ENCODE data around the gene CD47. TPM values are rescaled to one million over a fixed set of nuclear protein-coding genes. Genes with fewer than 3 reads are reported as not detected.

Gene CD47
- total RNA-seq, 2 experiments from 2014 or later = 88.7 to 91.6 TPM

DNA sequence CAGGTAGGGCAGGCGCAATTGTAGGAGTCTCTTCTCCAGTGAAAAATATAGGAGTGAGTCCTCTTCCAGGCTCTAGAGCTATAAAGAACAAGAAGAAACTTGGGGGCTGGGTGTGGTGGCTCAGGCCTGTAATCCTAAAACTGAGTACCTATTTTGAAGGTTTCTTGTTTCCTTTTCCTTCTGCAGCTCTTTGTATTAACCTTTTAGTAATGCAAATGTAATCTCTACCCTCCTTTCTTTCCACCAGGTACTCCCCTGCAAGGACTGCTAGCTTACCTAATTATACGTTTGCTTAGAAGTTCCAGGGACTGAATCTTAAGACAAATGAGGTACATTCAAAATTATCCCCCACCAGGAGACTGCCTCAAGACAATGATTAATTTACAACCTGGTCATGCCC lies 75.9 kb downstream of the CD47 start:
- ChIA-PET CTCF (interaction anchor here (0.8 kb wide), 2 partner anchors 15 to 475 kb away, joined by 3 read pairs; no protein-coding TSS in a partner anchor), POLR2A (no interaction called here)
- DNase-seq = no peak
- H3K27me3 Mint-ChIP-seq = peaks cover 7% of the 10 kb centered on the region
- no peak overlapping the region for H3K27ac Mint-ChIP-seq
- TF ChIP-seq, protein P1, sequence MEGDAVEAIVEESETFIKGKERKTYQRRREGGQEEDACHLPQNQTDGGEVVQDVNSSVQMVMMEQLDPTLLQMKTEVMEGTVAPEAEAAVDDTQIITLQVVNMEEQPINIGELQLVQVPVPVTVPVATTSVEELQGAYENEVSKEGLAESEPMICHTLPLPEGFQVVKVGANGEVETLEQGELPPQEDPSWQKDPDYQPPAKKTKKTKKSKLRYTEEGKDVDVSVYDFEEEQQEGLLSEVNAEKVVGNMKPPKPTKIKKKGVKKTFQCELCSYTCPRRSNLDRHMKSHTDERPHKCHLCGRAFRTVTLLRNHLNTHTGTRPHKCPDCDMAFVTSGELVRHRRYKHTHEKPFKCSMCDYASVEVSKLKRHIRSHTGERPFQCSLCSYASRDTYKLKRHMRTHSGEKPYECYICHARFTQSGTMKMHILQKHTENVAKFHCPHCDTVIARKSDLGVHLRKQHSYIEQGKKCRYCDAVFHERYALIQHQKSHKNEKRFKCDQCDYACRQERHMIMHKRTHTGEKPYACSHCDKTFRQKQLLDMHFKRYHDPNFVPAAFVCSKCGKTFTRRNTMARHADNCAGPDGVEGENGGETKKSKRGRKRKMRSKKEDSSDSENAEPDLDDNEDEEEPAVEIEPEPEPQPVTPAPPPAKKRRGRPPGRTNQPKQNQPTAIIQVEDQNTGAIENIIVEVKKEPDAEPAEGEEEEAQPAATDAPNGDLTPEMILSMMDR (IDR thresholded peaks at IDR 0.05) = no peak
- ATAC-seq = no peak
- intact Hi-C loops (cut with micrococcal nuclease) = no loop called here
- H3K9me3 Mint-ChIP-seq = no peaks in the 10 kb centered on the region
- no peak overlapping the region for H3K4me3 Mint-ChIP-seq
- H3K36me3 Mint-ChIP-seq (ENCODE audit: low read depth) = no peaks in the 10 kb centered on the region
- no peaks in the 10 kb centered on the region for H3K4me1 Mint-ChIP-seq (ENCODE audit: low read depth)

DNA sequence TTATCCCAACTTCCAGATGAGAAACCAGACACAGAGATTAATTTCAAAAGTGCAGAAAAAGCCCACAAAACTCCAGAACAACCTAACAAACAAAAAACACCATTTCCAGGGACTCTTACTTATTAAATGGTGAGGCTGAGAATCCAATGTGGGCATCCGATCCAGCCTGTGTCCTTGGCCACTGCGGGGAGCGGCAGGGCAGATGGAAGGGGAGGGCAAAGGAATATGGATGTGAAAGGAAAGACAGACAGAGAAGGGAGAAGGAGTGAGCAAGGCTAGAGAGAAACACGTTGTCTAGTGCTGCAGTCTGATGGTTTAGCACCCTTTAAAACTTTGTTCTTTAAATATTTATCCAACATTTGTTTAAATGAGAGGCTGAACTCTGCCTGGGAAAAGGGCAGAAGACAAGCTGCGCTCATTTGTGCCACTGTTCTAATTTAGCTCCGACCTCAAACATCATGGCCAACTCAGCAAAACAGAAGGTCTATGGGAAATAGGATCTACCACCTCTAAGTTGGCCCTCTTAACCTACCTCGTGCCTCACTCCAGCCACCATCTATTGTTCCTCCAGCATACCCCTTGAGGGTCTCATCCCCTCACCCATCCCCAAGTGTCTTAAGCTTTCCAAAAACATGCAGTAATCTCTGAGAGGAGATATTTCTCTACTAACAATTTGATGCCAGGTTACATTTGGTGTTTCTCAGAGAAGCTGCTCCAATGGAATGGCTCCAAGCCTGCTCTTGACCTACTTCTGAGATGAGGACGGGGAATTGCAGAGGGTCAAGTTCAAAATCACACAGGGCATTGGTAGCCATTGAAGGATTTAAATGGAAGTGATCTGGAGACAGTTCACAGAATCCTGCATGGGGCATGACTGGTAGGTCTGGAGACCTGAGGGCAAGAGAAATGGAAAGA lies 77.4 kb downstream of the CD47 start:
- ChIA-PET POLR2A (no interaction called here), CTCF (no interaction called here)
- ATAC-seq (no peak), DNase-seq (no peak)
- TF ChIP-seq, protein P1 (IDR thresholded peaks at IDR 0.05) = no peak
- intact Hi-C loops (cut with micrococcal nuclease) = no loop called here
- H3K36me3 Mint-ChIP-seq (ENCODE audit: low read depth) = no peaks in the 10 kb centered on the region
- H3K9me3 Mint-ChIP-seq = no peaks in the 10 kb centered on the region
- H3K27me3 Mint-ChIP-seq = peaks cover 4% of the 10 kb centered on the region
- no peak overlapping the region for H3K4me3 Mint-ChIP-seq
- no peaks in the 10 kb centered on the region for H3K4me1 Mint-ChIP-seq (ENCODE audit: low read depth)
- no peak overlapping the region for H3K27ac Mint-ChIP-seq

DNA sequence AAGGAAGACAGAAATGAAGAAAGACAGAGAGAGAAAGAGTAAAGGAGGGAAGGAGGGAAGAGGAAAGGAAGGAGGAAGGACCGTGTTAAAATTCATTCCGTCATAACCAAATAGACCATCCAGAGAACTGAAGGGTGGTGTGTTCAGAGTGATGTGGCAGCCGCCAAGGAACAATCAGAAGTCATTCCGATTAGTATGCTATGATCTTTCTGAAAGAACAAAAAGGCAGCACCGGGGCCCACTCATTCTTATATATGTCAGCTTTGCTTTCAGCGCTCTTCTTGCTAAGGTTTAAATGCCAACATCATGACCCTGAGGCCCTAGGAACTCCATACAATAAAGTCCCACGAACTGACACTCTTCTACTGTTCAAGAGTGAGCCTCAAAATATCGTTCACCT lies 78.5 kb downstream of the CD47 start:
- no peaks in the 10 kb centered on the region for H3K9me3 Mint-ChIP-seq
- POLR2A ChIA-PET = no interaction called here
- H3K27ac Mint-ChIP-seq = no peak overlapping the region
- DNase-seq (no peak), ATAC-seq (no peak)
- intact Hi-C loops (cut with micrococcal nuclease) = no loop called here
- no peaks in the 10 kb centered on the region for H3K36me3 Mint-ChIP-seq (ENCODE audit: low read depth)
- CTCF ChIA-PET = interaction anchor here (1.5 kb wide), 1 partner anchor 31 kb away, joined by 4 read pairs; no protein-coding TSS in a partner anchor
- H3K4me1 Mint-ChIP-seq (ENCODE audit: low read depth) = no peaks in the 10 kb centered on the region
- TF ChIP-seq, protein P1 (IDR thresholded peaks at IDR 0.05) = no peak
- peaks cover 1% of the 10 kb centered on the region for H3K27me3 Mint-ChIP-seq
- H3K4me3 Mint-ChIP-seq = no peak overlapping the region

DNA sequence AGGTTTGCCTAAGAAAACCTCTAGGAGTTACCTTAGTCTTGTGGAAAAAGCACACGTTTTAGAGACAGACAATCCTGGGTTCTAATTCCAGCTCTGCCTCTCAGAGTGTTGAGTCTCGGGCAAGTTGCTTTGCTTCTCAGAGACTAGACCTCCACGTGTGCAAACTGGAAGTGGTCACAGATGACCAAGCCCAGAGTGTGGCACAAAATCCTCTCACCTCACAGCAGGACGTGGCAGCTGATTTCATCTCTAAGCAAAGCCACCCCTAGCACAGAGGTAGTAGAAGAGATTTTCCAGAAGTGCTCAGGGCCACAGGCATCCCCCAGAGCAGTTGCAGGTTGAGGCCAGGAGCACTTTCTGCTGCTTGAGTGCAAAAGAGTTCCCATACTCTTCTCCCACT lies 79.2 kb downstream of the CD47 start:
- POLR2A ChIA-PET = no interaction called here
- intact Hi-C loops (cut with micrococcal nuclease) = no loop called here
- Mint-ChIP-seq H3K27me3 (peaks cover 1% of the 10 kb centered on the region), H3K4me3 (no peak overlapping the region), H3K9me3 (no peaks in the 10 kb centered on the region), H3K4me1 (ENCODE audit: low read depth) (no peaks in the 10 kb centered on the region), H3K27ac (no peak overlapping the region), H3K36me3 (ENCODE audit: low read depth) (no peaks in the 10 kb centered on the region)
- TF ChIP-seq, protein P1 (IDR thresholded peaks at IDR 0.05) = no peak
- CTCF ChIA-PET = interaction anchor here (1.5 kb wide), 1 partner anchor 31 kb away, joined by 4 read pairs; no protein-coding TSS in a partner anchor
- ATAC-seq (no peak), DNase-seq (no peak)

DNA sequence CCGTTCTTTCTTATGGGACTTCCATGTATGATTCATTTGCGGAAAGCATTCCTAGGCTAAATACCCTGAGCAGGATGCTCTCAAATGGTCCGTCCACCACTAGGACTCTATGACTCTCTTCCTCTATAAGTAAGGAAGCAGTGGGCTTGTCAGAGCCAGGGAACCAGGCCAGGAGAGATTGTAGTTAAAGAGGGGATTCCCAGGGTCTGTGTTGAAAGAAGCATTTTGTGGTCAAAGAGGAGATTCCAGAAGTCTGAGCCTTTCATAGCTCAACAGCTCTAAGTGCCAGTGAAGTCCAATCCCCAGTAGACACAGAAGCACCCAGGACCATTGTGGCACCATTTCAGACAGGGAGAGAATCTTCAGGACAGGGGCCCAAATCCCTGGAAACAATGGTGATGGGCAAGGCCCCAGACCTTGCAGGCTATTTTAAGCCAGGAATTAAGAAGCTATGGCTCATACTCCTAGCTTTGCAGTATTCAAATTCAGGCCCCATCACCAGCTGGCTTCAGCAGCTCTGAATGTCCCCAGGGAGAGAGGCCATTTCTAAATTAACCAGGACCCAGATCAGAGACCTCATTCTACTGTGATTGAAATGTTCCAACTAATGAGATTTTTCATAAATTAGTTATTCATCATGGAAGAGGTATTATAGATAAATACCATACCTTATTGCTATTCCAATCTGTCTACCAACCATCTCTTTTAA lies 81.7 kb downstream of the CD47 start:
- Mint-ChIP-seq H3K36me3 (ENCODE audit: low read depth) (no peaks in the 10 kb centered on the region), H3K9me3 (no peaks in the 10 kb centered on the region), H3K27ac (no peak overlapping the region), H3K4me1 (ENCODE audit: low read depth) (peaks cover 3% of the 10 kb centered on the region), H3K27me3 (peaks cover 7% of the 10 kb centered on the region), H3K4me3 (no peak overlapping the region)
- ATAC-seq (no peak), DNase-seq (no peak)
- POLR2A ChIA-PET = no interaction called here
- TF ChIP-seq, protein P1 (IDR thresholded peaks at IDR 0.05) = no peak
- intact Hi-C loops (cut with micrococcal nuclease) = no loop called here
- CTCF ChIA-PET = no interaction called here

Measured in activated CD8-positive, alpha-beta T cell treated with anti-CD3 and anti-CD28 coated beads for 36 hours (primary cell).